ENCODE results near the gene OR52W1. TPM values are rescaled to one million over a fixed set of nuclear protein-coding genes. Genes with fewer than 3 reads are reported as not detected.

Gene OR52W1
- total RNA-seq (not detected in 2 replicates), polyA plus RNA-seq (not detected in 2 replicates), polyA minus RNA-seq (ENCODE audit: low replicate concordance) (not detected in 2 replicates)
- not detected in 2 replicates for polyA plus RNA-seq (2012)

GRCh38 chr11:6199174-6199810 lies at the start of gene OR52W1:
TSS of gene OR52W1 (plus strand) at chr11:6199224. CDS start at chr11:6199224, 0 bp downstream.
- H3K9me3 ChIP-seq (ENCODE audit: control insufficient read depth, insufficient read depth, low read depth, low read length) = no peaks in the 10 kb centered on the region
- H3K79me2 ChIP-seq (ENCODE audit: control insufficient read depth, insufficient read depth, low read length) = no peaks in the 10 kb centered on the region
- no peak within 1 kb of the TSS for H3K27ac ChIP-seq (ENCODE audit: insufficient read depth, low read length)
- no peaks in the 10 kb centered on the region for H3K36me3 ChIP-seq (ENCODE audit: control insufficient read depth, insufficient read depth, low read length)
- no peaks in the 10 kb centered on the region for H3K27me3 ChIP-seq (ENCODE audit: control insufficient read depth, insufficient read depth, low read length)
- H2AFZ ChIP-seq (ENCODE audit: low read length) = no peak within 1 kb of the TSS
- no peak within 1 kb of the TSS for H3K9ac ChIP-seq (ENCODE audit: insufficient read depth, low read length)
- no peak for DNase-seq (ENCODE audit: low read depth in 2 of 2)
- H4K20me1 ChIP-seq (ENCODE audit: control insufficient read depth, extremely low read depth, insufficient read depth, low read length) = no peaks in the 10 kb centered on the region
- no peak within 1 kb of the TSS for H3K4me2 ChIP-seq (ENCODE audit: extremely low read depth, insufficient read depth, low read length)
- TF ChIP-seq CTCF (conservative IDR thresholded peaks at IDR 0.05 in 1 of 2, IDR thresholded peaks at IDR 0.05 in 1 of 2; ENCODE audit: low read depth in 1 of 2, low read length in 2 of 2) (no peak), EZH2 (IDR thresholded peaks at IDR 0.05; ENCODE audit: low read length, missing control alignments) (no peak)
- no peak within 1 kb of the TSS for H3K4me3 ChIP-seq (replicated peaks in 1 of 4; ENCODE audit: control extremely low read depth in 1 of 4, insufficient read depth in 1 of 4, low read depth in 3 of 4, low read length in 4 of 4)
- no peaks in the 10 kb centered on the region for H3K4me1 ChIP-seq (ENCODE audit: control insufficient read depth, extremely low read depth, insufficient read depth, low read length)

GRCh38 chr11:6151117-6151516 lies 47.9 kb upstream of the OR52W1 start:
- H3K27ac ChIP-seq (ENCODE audit: insufficient read depth, low read length) = no peak overlapping the region
- H3K9ac ChIP-seq (ENCODE audit: insufficient read depth, low read length) = no peak overlapping the region
- no peak overlapping the region for H2AFZ ChIP-seq (ENCODE audit: low read length)
- no peaks in the 10 kb centered on the region for H3K36me3 ChIP-seq (ENCODE audit: control insufficient read depth, insufficient read depth, low read length)
- no peaks in the 10 kb centered on the region for H3K27me3 ChIP-seq (ENCODE audit: control insufficient read depth, insufficient read depth, low read length)
- H3K79me2 ChIP-seq (ENCODE audit: control insufficient read depth, insufficient read depth, low read length) = no peaks in the 10 kb centered on the region
- H3K9me3 ChIP-seq (ENCODE audit: control insufficient read depth, insufficient read depth, low read depth, low read length) = no peaks in the 10 kb centered on the region
- TF ChIP-seq EZH2 (IDR thresholded peaks at IDR 0.05; ENCODE audit: low read length, missing control alignments) (no peak), CTCF (conservative IDR thresholded peaks at IDR 0.05 in 1 of 2, IDR thresholded peaks at IDR 0.05 in 1 of 2; ENCODE audit: low read depth in 1 of 2, low read length in 2 of 2) (no peak)
- no peaks in the 10 kb centered on the region for H3K4me1 ChIP-seq (ENCODE audit: control insufficient read depth, extremely low read depth, insufficient read depth, low read length)
- DNase-seq (ENCODE audit: low read depth in 2 of 2) = no peak
- H3K4me3 ChIP-seq (replicated peaks in 1 of 4; ENCODE audit: control extremely low read depth in 1 of 4, insufficient read depth in 1 of 4, low read depth in 3 of 4, low read length in 4 of 4) = no peak overlapping the region
- H4K20me1 ChIP-seq (ENCODE audit: control insufficient read depth, extremely low read depth, insufficient read depth, low read length) = no peaks in the 10 kb centered on the region
- H3K4me2 ChIP-seq (ENCODE audit: extremely low read depth, insufficient read depth, low read length) = no peak overlapping the region

- no peak for TF ChIP-seq CTCF (conservative IDR thresholded peaks at IDR 0.05 in 1 of 2, IDR thresholded peaks at IDR 0.05 in 1 of 2; ENCODE audit: low read depth in 1 of 2, low read length in 2 of 2)
- TF ChIP-seq EZH2 (IDR thresholded peaks at IDR 0.05; ENCODE audit: low read length, missing control alignments) = no peak
- Histone ChIP-seq H3K4me2 (ENCODE audit: extremely low read depth, insufficient read depth, low read length) (no peak overlapping the region), H3K4me3 (replicated peaks in 1 of 4; ENCODE audit: control extremely low read depth in 1 of 4, insufficient read depth in 1 of 4, low read depth in 3 of 4, low read length in 4 of 4) (no peak overlapping the region), H3K9me3 (ENCODE audit: control insufficient read depth, insufficient read depth, low read depth, low read length) (no peaks in the 10 kb centered on the region), H4K20me1 (ENCODE audit: control insufficient read depth, extremely low read depth, insufficient read depth, low read length) (no peaks in the 10 kb centered on the region), H3K27ac (ENCODE audit: insufficient read depth, low read length) (no peak overlapping the region), H3K27me3 (ENCODE audit: control insufficient read depth, insufficient read depth, low read length) (no peaks in the 10 kb centered on the region), H3K9ac (ENCODE audit: insufficient read depth, low read length) (no peak overlapping the region), H3K36me3 (ENCODE audit: control insufficient read depth, insufficient read depth, low read length) (no peaks in the 10 kb centered on the region), H3K79me2 (ENCODE audit: control insufficient read depth, insufficient read depth, low read length) (no peaks in the 10 kb centered on the region), H3K4me1 (ENCODE audit: control insufficient read depth, extremely low read depth, insufficient read depth, low read length) (no peaks in the 10 kb centered on the region), H2AFZ (ENCODE audit: low read length) (no peak overlapping the region)
- no peak for DNase-seq (ENCODE audit: low read depth in 2 of 2)
Observed at GRCh38 chr11:6152126-6152525, 46.9 kb upstream of the OR52W1 start.

Data from fibroblast of lung (primary cell).